Endothelial cell of umbilical vein (primary cell): ENCODE results near the gene LDLRAD4. TPM values are rescaled to one million over a fixed set of nuclear protein-coding genes. Genes with fewer than 3 reads are reported as not detected.

Experiments used
- BruUV-seq: library from RNA; stranded (reverse); fragments of 400-500 nt; replicated peaks from 2 replicates; lab custom pipeline; 2021; lab: Mats Ljungman, UMichigan
- CTCF ChIA-PET: fragments of 300-600, 350-600 bp; sonication (Branson Sonifier 250); formaldehyde crosslinking; loops from one replicate; lab custom pipeline; 2021; ENCODE audit warnings: antibody characterized with exemption, inconsistent platforms; lab: Charles Lee
- POLR2A ChIA-PET: fragments of 300-600, 350-600 bp; sonication (Branson Sonifier 250); formaldehyde crosslinking; loops from one replicate; lab custom pipeline; 2021; ENCODE audit warnings: antibody characterized with exemption, inconsistent platforms; lab: Charles Lee
- DNase-seq: peaks from one replicate; pipeline ENCODE4 v3.0.0-alpha.2; 2011; ENCODE audit warnings: low read depth, low spot score
- FAIRE-seq: peaks from 2 replicates; lab custom pipeline; 2011; peaks lifted over from hg19 to GRCh38; lab: Jason Lieb, UNC
- H2AFZ ChIP-seq: 2 replicates; pipeline ENCODE4 v1.6.0; 2012; ENCODE audit warnings: low read depth, low read length, control low read depth, inconsistent platforms
- H3K27ac ChIP-seq: 2 replicates; pipeline ENCODE4 v1.5.1; 2011; ENCODE audit warnings: low read depth, mild to moderate bottlenecking, control low read depth, low read length, moderate library complexity; ENCODE audit not compliant: insufficient read depth
- H3K27me3 ChIP-seq, 2 experiments: 2 replicates each; pipeline versions ENCODE4 v1.6.0 to v1.6.1; 2011; ENCODE audit warnings: low read length in 2 of 2, mixed read lengths in 1 of 2; ENCODE audit not compliant: control insufficient read depth in 2 of 2, insufficient read depth in 2 of 2
- H3K36me3 ChIP-seq, 2 experiments: 2 replicates in 1 of 2; 3 replicates in 1 of 2; pipeline ENCODE4 v1.5.1; 2011; ENCODE audit warnings: low read length in 2 of 2, mild to moderate bottlenecking in 1 of 2, moderate library complexity in 1 of 2; ENCODE audit not compliant: control insufficient read depth in 2 of 2, insufficient read depth in 2 of 2; ENCODE audit errors: extremely low read depth in 1 of 2
- H3K4me1 ChIP-seq: 3 replicates; pipeline ENCODE4 v1.5.1; 2011; ENCODE audit warnings: mild to moderate bottlenecking, low read length; ENCODE audit not compliant: control insufficient read depth, insufficient read depth; ENCODE audit errors: extremely low read depth
- H3K4me2 ChIP-seq: 2 replicates; pipeline ENCODE4 v1.6.1; 2011; ENCODE audit warnings: low read length, control low read depth, mixed read lengths; ENCODE audit not compliant: insufficient read depth
- H3K4me3 ChIP-seq, 3 experiments: fragments of 200-600 bp in 1 of 3; sonication (generic), shearing (Covaris generic) in 1 of 3; replicated peaks in 1 of 3; 2 replicates each; pipeline ENCODE4 v1.5.1; 2011 to 2016; ENCODE audit warnings: control low read depth in 3 of 3, low read length in 3 of 3, mild to moderate bottlenecking in 2 of 3, inconsistent platforms in 1 of 3, low read depth in 1 of 3, moderate library complexity in 1 of 3; ENCODE audit not compliant: insufficient read depth in 1 of 3
- H3K79me2 ChIP-seq: 2 replicates; pipeline ENCODE4 v1.6.0; 2012; ENCODE audit warnings: low read length, inconsistent platforms; ENCODE audit not compliant: control insufficient read depth, insufficient read depth
- H3K9ac ChIP-seq: replicated peaks from 2 replicates; pipeline ENCODE3; 2011; ENCODE audit warnings: low read length, control low read depth; ENCODE audit not compliant: insufficient read depth; ENCODE audit errors: extremely low read depth
- H3K9me1 ChIP-seq: replicated peaks from 3 replicates; pipeline ENCODE4 v1.6.0; 2011; ENCODE audit warnings: mild to moderate bottlenecking, low read length; ENCODE audit not compliant: control insufficient read depth, insufficient read depth; ENCODE audit errors: extremely low read depth
- H3K9me3 ChIP-seq: replicated peaks from 2 replicates; pipeline ENCODE4 v1.5.1; 2012; ENCODE audit warnings: low read length, inconsistent platforms; ENCODE audit not compliant: control insufficient read depth, insufficient read depth
- H4K20me1 ChIP-seq: replicated peaks from 2 replicates; pipeline ENCODE3; 2011; ENCODE audit warnings: mild to moderate bottlenecking, low read length; ENCODE audit not compliant: control insufficient read depth, insufficient read depth; ENCODE audit errors: extremely low read depth
- EZH2 ChIP-seq: IDR thresholded peaks from 2 replicates; pipeline ENCODE4 v1.6.1; 2012; ENCODE audit warnings: borderline replicate concordance, low read depth, mild to moderate bottlenecking, moderate library complexity, low read length, inconsistent platforms; ENCODE audit not compliant: severe bottlenecking
- FOS ChIP-seq: IDR thresholded peaks from 2 replicates; pipeline ENCODE4 v1.6.1; 2011; ENCODE audit warnings: mild to moderate bottlenecking, low read length, moderate library complexity, borderline replicate concordance; ENCODE audit not compliant: insufficient read depth
- GATA2 ChIP-seq: IDR thresholded peaks from 2 replicates; pipeline ENCODE4 v1.7.0; 2011; ENCODE audit warnings: low read depth, mild to moderate bottlenecking, moderate library complexity, mixed read lengths, low read length; ENCODE audit not compliant: insufficient read length, insufficient read depth
- JUN ChIP-seq: IDR thresholded peaks from 2 replicates; pipeline ENCODE4 v1.6.1; 2011; ENCODE audit warnings: borderline replicate concordance, low read depth; ENCODE audit not compliant: insufficient read length, insufficient read depth
- MYC ChIP-seq: IDR thresholded peaks from one replicate; pipeline ENCODE4 v1.6.1; 2011; ENCODE audit warnings: mild to moderate bottlenecking, low read depth, low read length
- POLR2A ChIP-seq: IDR thresholded peaks from 2 replicates; pipeline ENCODE4 v1.6.1; 2012; ENCODE audit warnings: low read depth, mild to moderate bottlenecking, control low read depth, low read length
- POLR2AphosphoS5 ChIP-seq: IDR thresholded peaks from 2 replicates; pipeline ENCODE4 v1.6.1; 2012; ENCODE audit warnings: low read depth, mild to moderate bottlenecking, control low read depth, low read length, moderate library complexity; ENCODE audit not compliant: insufficient read depth
- dilution Hi-C: fragments of 300-500 bp; cut with MboI; formaldehyde crosslinking; loops from one replicate; pipeline ENCODE4 v1.15.0; 2019; ENCODE audit warnings: low sequenced_read_pairs; ENCODE audit not compliant: extremely low pct_ligation_motif_present
- intact Hi-C: fragments of 100-400 bp; cut with micrococcal nuclease; formaldehyde crosslinking; loops from one replicate; pipeline ENCODE4 v1.10.0; 2022
- polyA plus RNA-seq, 4 experiments: library from polyadenylated mRNA; depleted of rRNA in 3 of 4; stranded (reverse) in 3 of 4; unstranded in 1 of 4; fragments of >200 nt; gene quantifications; 2 replicates each; pipeline versions ENCODE4 v1.2.1 to v1.2.3, GENCODE V29; 2011 to 2012; ENCODE audit warnings: missing spikeins in 1 of 4
- total RNA-seq: library from RNA; stranded (reverse); gene quantifications from 2 replicates; pipeline ENCODE4 v1.2.3, GENCODE V29; 2021
- TF ChIP-seq, protein P1 (sequence below), 2 donors: IDR thresholded peaks; 1 replicate in 1 of 2; 2 replicates in 1 of 2; pipeline ENCODE4 v1.5.1; 2011; ENCODE audit warnings: low read length in 2 of 2, mild to moderate bottlenecking in 2 of 2, moderate library complexity in 2 of 2, control low read depth in 1 of 2, inconsistent platforms in 1 of 2, low read depth in 1 of 2; ENCODE audit not compliant: insufficient read depth in 1 of 2; ENCODE audit errors: extremely low read depth in 1 of 2
- TF ChIP-seq, protein P2 (sequence below): IDR thresholded peaks from 2 replicates; pipeline ENCODE4 v1.6.1; 2011; ENCODE audit not compliant: insufficient read depth, insufficient read length

LDLRAD4 gene
- total and polyA plus RNA-seq, 2 donors (not counting 3 experiments of a cell fraction or from before 2014, with no cell fraction given), result 5.2 to 6.5 TPM

DNA sequence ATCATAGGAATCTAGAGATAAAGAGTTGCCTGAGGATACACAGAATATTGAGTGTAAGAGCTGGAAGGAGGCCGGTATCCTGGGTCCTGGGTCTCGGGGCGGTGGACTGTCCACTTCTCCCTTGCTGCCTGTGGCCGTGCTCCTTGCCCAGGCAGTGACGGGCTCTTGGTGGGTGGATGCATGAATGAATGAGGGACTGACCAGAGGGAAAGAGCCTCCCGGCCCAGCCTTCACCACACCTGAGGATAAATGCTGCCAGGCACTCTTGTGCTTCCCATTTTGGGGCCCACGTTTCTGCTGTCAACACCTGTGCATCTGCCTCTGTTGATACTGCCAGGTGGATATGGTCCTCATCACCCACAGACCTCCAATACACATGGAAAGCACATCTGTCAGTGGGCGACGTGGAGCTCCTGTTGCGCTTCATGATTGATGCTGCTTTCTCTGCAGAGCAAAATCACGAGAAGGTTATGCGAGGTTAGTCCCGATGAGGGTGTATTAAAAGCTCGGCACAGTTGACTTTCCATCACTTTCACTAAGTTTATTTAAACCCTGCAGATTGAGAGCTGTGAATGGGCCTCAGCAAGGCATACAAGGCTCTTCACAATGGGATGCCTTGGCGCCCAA lies 211.4 kb downstream of the LDLRAD4 start:
- H3K4me3 ChIP-seq, result no peak overlapping the region
- no peaks in the 10 kb centered on the region for H3K79me2 ChIP-seq
- ChIA-PET POLR2A (no interaction called here), CTCF (interaction anchor here (1.5 kb wide), 1 partner anchor 101 kb away, joined by 3 read pairs; no protein-coding TSS in a partner anchor)
- no peak for FAIRE-seq
- H3K9ac ChIP-seq, result no peak overlapping the region
- BruUV-seq, result no TSS peak
- no peaks in the 10 kb centered on the region for H3K36me3 ChIP-seq
- no peak for DNase-seq
- intact Hi-C loops (loop anchor here (10.0 kb wide), 1 partner anchor 95 kb away; no protein-coding TSS in a partner anchor), dilution Hi-C loops (no loop called here)
- no peak overlapping the region for H2AFZ ChIP-seq
- TF ChIP-seq EZH2, result no peak
- TF ChIP-seq MYC, result no peak
- TF ChIP-seq, protein P1, sequence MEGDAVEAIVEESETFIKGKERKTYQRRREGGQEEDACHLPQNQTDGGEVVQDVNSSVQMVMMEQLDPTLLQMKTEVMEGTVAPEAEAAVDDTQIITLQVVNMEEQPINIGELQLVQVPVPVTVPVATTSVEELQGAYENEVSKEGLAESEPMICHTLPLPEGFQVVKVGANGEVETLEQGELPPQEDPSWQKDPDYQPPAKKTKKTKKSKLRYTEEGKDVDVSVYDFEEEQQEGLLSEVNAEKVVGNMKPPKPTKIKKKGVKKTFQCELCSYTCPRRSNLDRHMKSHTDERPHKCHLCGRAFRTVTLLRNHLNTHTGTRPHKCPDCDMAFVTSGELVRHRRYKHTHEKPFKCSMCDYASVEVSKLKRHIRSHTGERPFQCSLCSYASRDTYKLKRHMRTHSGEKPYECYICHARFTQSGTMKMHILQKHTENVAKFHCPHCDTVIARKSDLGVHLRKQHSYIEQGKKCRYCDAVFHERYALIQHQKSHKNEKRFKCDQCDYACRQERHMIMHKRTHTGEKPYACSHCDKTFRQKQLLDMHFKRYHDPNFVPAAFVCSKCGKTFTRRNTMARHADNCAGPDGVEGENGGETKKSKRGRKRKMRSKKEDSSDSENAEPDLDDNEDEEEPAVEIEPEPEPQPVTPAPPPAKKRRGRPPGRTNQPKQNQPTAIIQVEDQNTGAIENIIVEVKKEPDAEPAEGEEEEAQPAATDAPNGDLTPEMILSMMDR (IDR thresholded peaks at IDR 0.05; ENCODE audit: extremely low read depth in 1 of 2, insufficient read depth in 1 of 2, low read depth in 1 of 2, low read length in 2 of 2), result no peak
- no peak for TF ChIP-seq POLR2A
- no peak for TF ChIP-seq JUN
- TF ChIP-seq, protein P2, sequence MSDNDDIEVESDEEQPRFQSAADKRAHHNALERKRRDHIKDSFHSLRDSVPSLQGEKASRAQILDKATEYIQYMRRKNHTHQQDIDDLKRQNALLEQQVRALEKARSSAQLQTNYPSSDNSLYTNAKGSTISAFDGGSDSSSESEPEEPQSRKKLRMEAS, result no peak
- no peak for TF ChIP-seq POLR2AphosphoS5
- TF ChIP-seq FOS, result no peak
- no peak for TF ChIP-seq GATA2
- peaks cover 23% of the 10 kb centered on the region for H3K4me1 ChIP-seq
- H3K4me2 ChIP-seq, result no peak overlapping the region
- H3K27ac ChIP-seq, result no peak overlapping the region
- H3K27me3 ChIP-seq, result no peaks in the 10 kb centered on the region
- H3K9me1 ChIP-seq, result no peaks in the 10 kb centered on the region
- no peaks in the 10 kb centered on the region for H3K9me3 ChIP-seq
- no peaks in the 10 kb centered on the region for H4K20me1 ChIP-seq
